HCT116 (cell line): ENCODE measurements around the gene HEG1. TPM values are rescaled to one million over a fixed set of nuclear protein-coding genes. Genes with fewer than 3 reads are reported as not detected.

Experiments
- ATAC-seq: fragments of 200-7000 bp; cut with Tn5 transposase; 2 replicates; pipeline ENCODE4 v1.9.1; 2020; ENCODE audit warnings: mild to moderate bottlenecking, moderate library complexity
- BruUV-seq: library from RNA; stranded (reverse); fragments of 400-500 nt; replicated peaks from 2 replicates; lab custom pipeline; 2021; lab: Mats Ljungman, UMichigan
- CTCF ChIA-PET: fragments of 300-600 bp; sonication (Branson Sonifier 250); formaldehyde crosslinking; loops from one replicate; lab custom pipeline; 2021; ENCODE audit warnings: antibody characterized with exemption; lab: Charles Lee
- POLR2A ChIA-PET: fragments of 300-600, 350-600 bp; sonication (Branson Sonifier 250); formaldehyde crosslinking; loops from one replicate; lab custom pipeline; 2021; ENCODE audit warnings: antibody characterized with exemption; lab: Charles Lee
- RAD21 ChIA-PET, 2 experiments: fragments of 300-600 bp; sonication (Branson Sonifier 250); formaldehyde crosslinking; loops; one replicate each; lab custom pipeline; 2023; ENCODE audit warnings: low total read pairs in 2 of 2; ENCODE audit not compliant: uncharacterized antibody in 2 of 2, unreplicated experiment in 2 of 2, low non-redundant PET in 1 of 2; lab: Charles Lee
- DNase-seq: peaks from one replicate; pipeline ENCODE4 v3.0.0-alpha.2; 2010; ENCODE audit warnings: low read depth, low spot score
- H2AFZ ChIP-seq: fragments of 200-600 bp; shearing (Covaris generic), sonication (generic); 2 replicates; pipeline ENCODE4 v1.6.1; 2017; ENCODE audit warnings: low read depth, mixed run types, mixed read lengths, antibody characterized with exemption, low read length; ENCODE audit not compliant: poor library complexity, severe bottlenecking
- H3K27ac ChIP-seq: 2 replicates; pipeline ENCODE4 v1.5.1; 2012; ENCODE audit warnings: low read depth, low read length
- H3K27me3 ChIP-seq: fragments of 200-600 bp; sonication (generic); 2 replicates; pipeline ENCODE4 v1.6.1; 2016; ENCODE audit warnings: mixed run types, low read length, mixed read lengths; ENCODE audit not compliant: insufficient read depth
- H3K36me3 ChIP-seq, 2 experiments: fragments of 200-500 bp in 1 of 2; fragments of 200-600 bp in 1 of 2; sonication (Bioruptor generic) in 1 of 2; sonication (generic) in 1 of 2; 2 replicates each; pipeline versions ENCODE4 v1.5.1 to v1.6.1; 2014 to 2016; ENCODE audit warnings: low read length in 2 of 2, inconsistent platforms in 1 of 2, mixed read lengths in 1 of 2, mixed run types in 1 of 2; ENCODE audit not compliant: insufficient read depth in 2 of 2, control insufficient read depth in 1 of 2
- H3K4me1 ChIP-seq, 2 experiments: fragments of 200-600 bp in 1 of 2; sonication (generic) in 1 of 2; 2 replicates each; pipeline versions ENCODE4 v1.5.1 to v1.6.1; 2012 to 2017; ENCODE audit warnings: low read length in 2 of 2, inconsistent platforms in 1 of 2, mild to moderate bottlenecking in 1 of 2, mixed read lengths in 1 of 2, mixed run types in 1 of 2, moderate library complexity in 1 of 2; ENCODE audit not compliant: insufficient read depth in 2 of 2, control insufficient read depth in 1 of 2
- H3K4me2 ChIP-seq: fragments of 200-600 bp; sonication (generic); 2 replicates; pipeline ENCODE4 v1.6.1; 2017; ENCODE audit warnings: mixed run types, low read length, mixed read lengths
- H3K4me3 ChIP-seq, 2 experiments: fragments of 200-600 bp in 1 of 2; sonication (generic) in 1 of 2; replicated peaks in 1 of 2; 2 replicates each; pipeline ENCODE4 v1.5.1; 2011 to 2016; ENCODE audit warnings: low read length in 2 of 2, control low read depth in 1 of 2, low read depth in 1 of 2, mild to moderate bottlenecking in 1 of 2, mixed read lengths in 1 of 2, mixed run types in 1 of 2
- H3K79me2 ChIP-seq: fragments of 200-600 bp; sonication (generic); 2 replicates; pipeline ENCODE4 v1.6.1; 2017; ENCODE audit warnings: mild to moderate bottlenecking, mixed run types, low read length, moderate library complexity, mixed read lengths; ENCODE audit not compliant: insufficient read depth
- H3K9ac ChIP-seq: fragments of 200-600 bp; sonication (generic); 2 replicates; pipeline ENCODE4 v1.6.1; 2016; ENCODE audit warnings: low read length, mixed read lengths
- H3K9me2 ChIP-seq: fragments of 200-600 bp; sonication (generic), shearing (Covaris generic); 2 replicates; pipeline ENCODE4 v1.6.1; 2017; ENCODE audit warnings: mixed run types, mild to moderate bottlenecking, moderate library complexity; ENCODE audit not compliant: insufficient read depth
- H3K9me3 ChIP-seq, 2 experiments: fragments of 200-500 bp in 1 of 2; fragments of 200-600 bp in 1 of 2; sonication (Bioruptor generic) in 1 of 2; sonication (generic) in 1 of 2; 2 replicates each; pipeline ENCODE4 v1.6.1; 2014 to 2017; ENCODE audit warnings: low read length in 2 of 2, mixed read lengths in 2 of 2, inconsistent platforms in 1 of 2, low read depth in 1 of 2, mild to moderate bottlenecking in 1 of 2, mixed run types in 1 of 2, moderate library complexity in 1 of 2; ENCODE audit not compliant: control insufficient read depth in 1 of 2, insufficient read depth in 1 of 2
- H4K20me1 ChIP-seq: fragments of 200-600 bp; sonication (generic), shearing (Covaris generic); 2 replicates; pipeline ENCODE4 v1.6.1; 2017; ENCODE audit warnings: mixed run types, mild to moderate bottlenecking, moderate library complexity; ENCODE audit not compliant: insufficient read depth
- CBX3 ChIP-seq: IDR thresholded peaks from 2 replicates; pipeline ENCODE4 v1.6.1; 2012; ENCODE audit warnings: low read depth
- CEBPB ChIP-seq: IDR thresholded peaks from 2 replicates; pipeline ENCODE4 v1.6.1; 2012; ENCODE audit warnings: low read depth
- ELF1 ChIP-seq: IDR thresholded peaks from 2 replicates; pipeline ENCODE4 v1.6.1; 2012; ENCODE audit warnings: low read depth, borderline replicate concordance
- EZH2 ChIP-seq: fragments of 200-600 bp; sonication (generic); IDR thresholded peaks from 2 replicates; pipeline ENCODE4 v1.6.1; 2017; ENCODE audit warnings: antibody characterized with exemption, mixed run types
- FOSL1 ChIP-seq: IDR thresholded peaks from 2 replicates; pipeline ENCODE4 v1.6.1; 2012; ENCODE audit warnings: low read depth
- POLR2A ChIP-seq: IDR thresholded peaks from 2 replicates; pipeline ENCODE4 v1.7.0; 2011; ENCODE audit warnings: borderline replicate concordance; ENCODE audit not compliant: insufficient read depth, insufficient read length; ENCODE audit errors: extremely low read depth
- POLR2AphosphoS5 ChIP-seq: IDR thresholded peaks from 2 replicates; pipeline ENCODE4 v1.6.1; 2011; ENCODE audit warnings: mild to moderate bottlenecking, low read depth, low read length, moderate library complexity
- RAD21 ChIP-seq: IDR thresholded peaks from 2 replicates; pipeline ENCODE4 v1.6.1; 2012; ENCODE audit warnings: low read depth, mild to moderate bottlenecking
- SIN3A ChIP-seq: IDR thresholded peaks from 2 replicates; pipeline ENCODE4 v1.6.1; 2012; ENCODE audit warnings: low read depth
- SRF ChIP-seq: IDR thresholded peaks from 2 replicates; pipeline ENCODE4 v1.6.1; 2012; ENCODE audit warnings: low read depth
- ZFX ChIP-seq: fragments of 450-650 bp; IDR thresholded peaks from 2 replicates; pipeline ENCODE4 v1.6.1; 2017
- ZNF274 ChIP-seq: fragments of 200-500 bp; sonication (Bioruptor generic); IDR thresholded peaks from 2 replicates; pipeline ENCODE4 v1.6.1; 2014; ENCODE audit warnings: mild to moderate bottlenecking, low read depth, low read length, inconsistent platforms
- intact Hi-C: fragments of 100-400 bp; cut with micrococcal nuclease; formaldehyde crosslinking; loops from 2 replicates; pipeline ENCODE4 v1.10.0; 2022
- total RNA-seq: library from RNA; stranded (reverse); gene quantifications from one replicate; pipeline ENCODE4 v1.2.1, GENCODE V29; 2021; ENCODE audit not compliant: unreplicated experiment
- TF ChIP-seq, protein P1 (sequence below), 3 experiments: fragments of 200-600 bp in 1 of 3; sonication (generic) in 1 of 3; IDR thresholded peaks in 2 of 3; conservative IDR thresholded peaks in 1 of 3; 2 replicates each; pipeline ENCODE4 v1.5.1; 2012 to 2017; ENCODE audit warnings: low read depth in 2 of 3, low read length in 2 of 3, antibody characterized with exemption in 1 of 3, borderline replicate concordance in 1 of 3, control low read depth in 1 of 3, mild to moderate bottlenecking in 1 of 3, mixed read lengths in 1 of 3, mixed run types in 1 of 3, moderate library complexity in 1 of 3; ENCODE audit not compliant: insufficient read depth in 1 of 3
- TF ChIP-seq, protein P2 (sequence below): IDR thresholded peaks from 2 replicates; pipeline ENCODE4 v1.6.1; 2012
- TF ChIP-seq, protein P3 (sequence below): IDR thresholded peaks from 2 replicates; pipeline ENCODE4 v1.6.1; 2011; ENCODE audit warnings: mild to moderate bottlenecking, low read length, moderate library complexity; ENCODE audit not compliant: insufficient replicate concordance; ENCODE audit errors: extremely low read depth

HEG1 gene
- total RNA-seq, 1 experiment from 2014 or later = 2.6 TPM

DNA sequence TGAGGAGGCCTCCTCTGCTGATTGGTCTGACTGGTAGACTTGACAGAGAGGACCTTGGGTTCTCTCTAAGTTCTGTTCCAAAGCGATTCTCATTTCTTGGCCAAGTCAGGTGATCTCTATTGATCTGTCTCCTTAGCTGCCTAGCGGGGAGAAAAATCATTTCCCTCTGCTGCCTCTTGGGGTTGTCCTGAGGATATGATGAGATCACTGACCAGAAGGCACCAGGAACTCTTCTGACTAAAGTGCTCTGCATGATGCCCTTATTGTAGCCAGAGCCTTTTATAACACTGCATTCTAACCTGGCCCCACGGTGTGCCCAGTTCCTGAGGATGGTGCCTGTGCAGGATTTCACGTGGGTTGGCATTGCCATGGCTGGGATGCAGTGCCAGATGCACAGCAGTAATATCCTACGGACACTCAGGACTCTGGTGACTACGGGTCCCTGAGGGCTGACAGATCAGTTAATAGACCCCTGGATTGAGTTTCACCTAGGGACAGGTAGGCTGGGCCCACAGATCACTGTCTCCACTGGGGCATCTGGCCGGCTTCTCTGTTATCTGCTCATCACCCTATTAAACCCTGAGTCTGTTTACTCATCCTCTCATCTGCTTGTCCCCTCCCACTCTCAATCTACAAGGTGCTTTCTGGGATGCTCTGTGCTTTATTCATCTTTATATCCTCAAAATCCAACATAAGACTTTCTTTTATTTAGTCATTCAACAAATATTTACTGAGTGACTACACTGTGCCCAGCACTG lies 3.9 kb upstream of the HEG1 start:
- Histone ChIP-seq H2AFZ (no peak overlapping the region), H3K36me3 (no peaks in the 10 kb centered on the region), H3K4me3 (no peak overlapping the region), H3K9me3 (no peaks in the 10 kb centered on the region), H3K79me2 (no peaks in the 10 kb centered on the region), H4K20me1 (no peaks in the 10 kb centered on the region), H3K9me2 (no peaks in the 10 kb centered on the region), H3K27ac (no peak overlapping the region), H3K9ac (no peak overlapping the region), H3K27me3 (peaks cover 9% of the 10 kb centered on the region; the same call in 1 of the 2 replicates), H3K4me1 (peaks cover 15 to 35% of the 10 kb centered on the region in 2 experiments; a peak in 3 of 4 replicates), H3K4me2 (no peak overlapping the region)
- no peak for DNase-seq
- TF ChIP-seq, protein P1, sequence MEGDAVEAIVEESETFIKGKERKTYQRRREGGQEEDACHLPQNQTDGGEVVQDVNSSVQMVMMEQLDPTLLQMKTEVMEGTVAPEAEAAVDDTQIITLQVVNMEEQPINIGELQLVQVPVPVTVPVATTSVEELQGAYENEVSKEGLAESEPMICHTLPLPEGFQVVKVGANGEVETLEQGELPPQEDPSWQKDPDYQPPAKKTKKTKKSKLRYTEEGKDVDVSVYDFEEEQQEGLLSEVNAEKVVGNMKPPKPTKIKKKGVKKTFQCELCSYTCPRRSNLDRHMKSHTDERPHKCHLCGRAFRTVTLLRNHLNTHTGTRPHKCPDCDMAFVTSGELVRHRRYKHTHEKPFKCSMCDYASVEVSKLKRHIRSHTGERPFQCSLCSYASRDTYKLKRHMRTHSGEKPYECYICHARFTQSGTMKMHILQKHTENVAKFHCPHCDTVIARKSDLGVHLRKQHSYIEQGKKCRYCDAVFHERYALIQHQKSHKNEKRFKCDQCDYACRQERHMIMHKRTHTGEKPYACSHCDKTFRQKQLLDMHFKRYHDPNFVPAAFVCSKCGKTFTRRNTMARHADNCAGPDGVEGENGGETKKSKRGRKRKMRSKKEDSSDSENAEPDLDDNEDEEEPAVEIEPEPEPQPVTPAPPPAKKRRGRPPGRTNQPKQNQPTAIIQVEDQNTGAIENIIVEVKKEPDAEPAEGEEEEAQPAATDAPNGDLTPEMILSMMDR (IDR thresholded peaks at IDR 0.05 in 2 of 3, conservative IDR thresholded peaks at IDR 0.05 in 1 of 3; ENCODE audit: borderline replicate concordance in 1 of 3, insufficient read depth in 1 of 3, low read depth in 2 of 3, low read length in 2 of 3) = peak in 1 of 3 experiments; percentile 25; a peak in 2 of 6 replicates
- no peak for TF ChIP-seq POLR2AphosphoS5
- BruUV-seq = no TSS peak
- CTCF ChIA-PET = no interaction called here
- RAD21 ChIA-PET = no interaction called here
- intact Hi-C loops = no loop called here
- POLR2A ChIA-PET = no interaction called here
- ATAC-seq = peak; percentile 30; the same call in 1 of the 2 replicates

DNA sequence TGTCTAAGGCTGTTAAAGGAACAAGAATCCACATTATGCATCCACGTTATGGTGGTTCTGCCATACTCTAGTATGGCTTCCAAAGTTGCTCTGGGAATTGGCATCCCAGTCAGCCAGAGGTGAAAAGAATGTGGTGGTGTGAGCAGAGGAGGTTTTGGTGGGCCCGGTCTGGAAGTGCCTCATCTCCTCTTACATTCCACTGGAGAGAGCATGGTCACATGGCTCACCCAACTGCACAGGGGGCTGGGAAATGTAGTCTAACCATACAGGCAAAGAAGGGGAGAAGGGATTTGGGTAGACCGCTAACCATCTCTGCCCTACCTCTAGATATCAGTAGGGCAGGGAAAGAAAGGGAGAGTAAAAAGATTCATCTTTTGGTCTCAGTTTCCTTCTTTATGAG lies 3.2 kb upstream of the HEG1 start:
- RAD21 ChIA-PET = no interaction called here
- POLR2A ChIA-PET = no interaction called here
- H2AFZ ChIP-seq = no peak overlapping the region
- intact Hi-C loops = no loop called here
- CTCF ChIA-PET = no interaction called here
- no peaks in the 10 kb centered on the region for H3K9me2 ChIP-seq
- H3K4me1 ChIP-seq = peaks cover 15 to 38% of the 10 kb centered on the region in 2 experiments; a peak in 3 of 4 replicates
- no peak overlapping the region for H3K27ac ChIP-seq
- H3K36me3 ChIP-seq = no peaks in the 10 kb centered on the region
- H3K4me2 ChIP-seq = no peak overlapping the region
- H3K9ac ChIP-seq = no peak overlapping the region
- TF ChIP-seq CEBPB (no peak), POLR2A (no peak), CBX3 (no peak), ZNF274 (no peak), ELF1 (no peak), SIN3A (no peak), ZFX (no peak), RAD21 (no peak), EZH2 (no peak), SRF (no peak), FOSL1 (no peak)
- TF ChIP-seq, protein P2, sequence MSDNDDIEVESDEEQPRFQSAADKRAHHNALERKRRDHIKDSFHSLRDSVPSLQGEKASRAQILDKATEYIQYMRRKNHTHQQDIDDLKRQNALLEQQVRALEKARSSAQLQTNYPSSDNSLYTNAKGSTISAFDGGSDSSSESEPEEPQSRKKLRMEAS = no peak
- TF ChIP-seq, protein P3, sequence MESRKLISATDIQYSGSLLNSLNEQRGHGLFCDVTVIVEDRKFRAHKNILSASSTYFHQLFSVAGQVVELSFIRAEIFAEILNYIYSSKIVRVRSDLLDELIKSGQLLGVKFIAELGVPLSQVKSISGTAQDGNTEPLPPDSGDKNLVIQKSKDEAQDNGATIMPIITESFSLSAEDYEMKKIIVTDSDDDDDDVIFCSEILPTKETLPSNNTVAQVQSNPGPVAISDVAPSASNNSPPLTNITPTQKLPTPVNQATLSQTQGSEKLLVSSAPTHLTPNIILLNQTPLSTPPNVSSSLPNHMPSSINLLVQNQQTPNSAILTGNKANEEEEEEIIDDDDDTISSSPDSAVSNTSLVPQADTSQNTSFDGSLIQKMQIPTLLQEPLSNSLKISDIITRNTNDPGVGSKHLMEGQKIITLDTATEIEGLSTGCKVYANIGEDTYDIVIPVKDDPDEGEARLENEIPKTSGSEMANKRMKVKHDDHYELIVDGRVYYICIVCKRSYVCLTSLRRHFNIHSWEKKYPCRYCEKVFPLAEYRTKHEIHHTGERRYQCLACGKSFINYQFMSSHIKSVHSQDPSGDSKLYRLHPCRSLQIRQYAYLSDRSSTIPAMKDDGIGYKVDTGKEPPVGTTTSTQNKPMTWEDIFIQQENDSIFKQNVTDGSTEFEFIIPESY = no peak
- ATAC-seq = no peak
- H3K9me3 ChIP-seq = no peaks in the 10 kb centered on the region
- no peak for DNase-seq
- H3K27me3 ChIP-seq = peaks cover 9% of the 10 kb centered on the region; the same call in 1 of the 2 replicates
- no peaks in the 10 kb centered on the region for H3K79me2 ChIP-seq
- H3K4me3 ChIP-seq = no peak overlapping the region
- BruUV-seq = no TSS peak
- H4K20me1 ChIP-seq = no peaks in the 10 kb centered on the region
